Skeletal muscle tissue (tissue), 4 donors: ENCODE measurements around the gene BCL11A. TPM values are rescaled to one million over a fixed set of nuclear protein-coding genes. Genes with fewer than 3 reads are reported as not detected.

Experiments
- H3K27ac ChIP-seq: one replicate; pipeline ENCODE4 v1.7.0; 2013; ENCODE audit warnings: mild to moderate bottlenecking, low read depth, low read length, inconsistent platforms
- H3K27me3 ChIP-seq, 3 donors: one replicate each; pipeline ENCODE4 v1.7.0; 2013; ENCODE audit warnings: low read length in 3 of 3; ENCODE audit not compliant: control insufficient read depth in 3 of 3, insufficient read depth in 3 of 3
- H3K36me3 ChIP-seq, 3 donors: one replicate each; pipeline ENCODE4 v1.7.0; 2013; ENCODE audit warnings: low read length in 3 of 3; ENCODE audit not compliant: control insufficient read depth in 3 of 3, insufficient read depth in 3 of 3
- H3K4me1 ChIP-seq, 3 donors: one replicate each; pipeline ENCODE4 v1.7.0; 2013; ENCODE audit warnings: low read length in 3 of 3, mild to moderate bottlenecking in 3 of 3; ENCODE audit not compliant: control insufficient read depth in 3 of 3, insufficient read depth in 3 of 3
- H3K4me3 ChIP-seq, 3 donors: one replicate each; pipeline ENCODE4 v1.7.0; 2013; ENCODE audit warnings: low read length in 3 of 3
- H3K9ac ChIP-seq, 3 donors: one replicate each; pipeline ENCODE4 v1.7.0; 2013; ENCODE audit warnings: low read length in 3 of 3, mild to moderate bottlenecking in 3 of 3, moderate library complexity in 2 of 3, low read depth in 1 of 3
- H3K9me3 ChIP-seq, 3 donors: one replicate each; pipeline ENCODE4 v1.7.0; 2013; ENCODE audit warnings: low read length in 3 of 3; ENCODE audit not compliant: control insufficient read depth in 3 of 3
- total RNA-seq: library from RNA; depleted of rRNA; stranded (reverse); fragments of >200 nt; gene quantifications from one replicate; pipeline ENCODE4 v1.2.3, GENCODE V29; 2014
- donor health status: Osteomylitis.

Gene BCL11A
- total RNA-seq, 1 donor from 2014 or later, result 4.2 TPM

DNA sequence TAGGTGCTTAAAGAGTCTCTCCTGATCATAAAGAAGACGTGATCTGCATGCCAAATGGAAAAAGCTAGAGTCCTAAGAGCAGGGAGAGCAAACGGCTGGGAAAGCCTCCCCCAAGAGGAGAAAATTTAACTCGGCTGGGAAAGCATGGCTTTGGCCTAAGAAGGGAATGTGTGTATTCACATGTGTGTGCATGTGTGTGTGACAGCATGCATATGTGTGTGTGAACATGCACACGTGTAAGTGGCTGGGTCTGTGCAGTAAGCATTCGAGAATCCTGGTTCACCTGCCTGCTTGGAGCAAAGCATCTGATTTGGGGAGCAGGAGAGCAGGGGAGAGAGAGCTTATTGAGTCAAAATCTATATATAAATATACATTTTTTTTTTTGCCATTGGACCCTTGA lies 30.1 kb upstream of the BCL11A start:
- Histone ChIP-seq H3K4me3 (no peak overlapping the region), H3K27ac (no peak overlapping the region), H3K9ac (no peak overlapping the region), H3K27me3 (peaks cover 10 to 26% (median 19%) of the 10 kb centered on the region in 3 donors), H3K4me1 (peaks cover 2 to 4% (median 3%) of the 10 kb centered on the region in 3 donors), H3K36me3 (no peaks in the 10 kb centered on the region), H3K9me3 (no peaks in the 10 kb centered on the region)

- no peak overlapping the region for H3K27ac ChIP-seq
- peaks cover 10 to 26% (median 16%) of the 10 kb centered on the region in 3 donors for H3K27me3 ChIP-seq
- H3K9ac ChIP-seq, result no peak overlapping the region
- H3K9me3 ChIP-seq, result no peaks in the 10 kb centered on the region
- H3K36me3 ChIP-seq, result no peaks in the 10 kb centered on the region
- H3K4me3 ChIP-seq, result peak overlapping the region in 2 of 3 donors; percentile 45 to 56
- H3K4me1 ChIP-seq, result peaks cover 2 to 4% (median 3%) of the 10 kb centered on the region in 3 donors
Observed at GRCh38 chr2:60581433-60582282, 28.2 kb upstream of the BCL11A start.

DNA sequence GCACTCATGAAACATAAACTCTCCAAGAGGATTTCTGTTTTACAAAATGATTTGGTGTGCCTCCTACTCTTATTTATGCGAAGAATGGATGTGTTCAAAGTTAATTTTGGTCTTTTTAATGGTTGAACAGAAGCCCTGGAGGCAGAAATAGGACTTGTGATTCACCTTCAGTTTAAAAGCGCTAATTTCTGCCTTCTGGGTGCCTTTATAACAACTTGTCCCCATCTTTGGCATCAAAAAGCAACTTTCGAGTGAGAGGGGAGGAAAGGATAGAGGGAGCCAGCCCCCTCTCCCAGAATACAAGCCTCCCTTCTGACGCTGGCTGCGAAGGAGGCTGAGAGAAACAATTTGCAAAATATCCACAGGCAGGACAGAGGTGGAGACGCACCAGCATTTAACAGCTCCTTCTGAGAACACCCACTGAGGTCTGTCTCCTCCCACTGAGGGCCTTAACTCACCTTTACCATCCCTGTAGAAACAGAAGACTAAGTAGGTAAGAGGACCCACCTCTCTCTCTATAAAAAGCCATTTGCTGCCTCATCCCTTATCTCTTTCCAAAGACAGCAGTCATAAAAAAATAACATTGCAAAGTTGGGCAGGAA lies 24.3 kb upstream of the BCL11A start:
- peaks cover 10 to 17% (median 13%) of the 10 kb centered on the region in 3 donors for H3K27me3 ChIP-seq
- H3K36me3 ChIP-seq, result no peaks in the 10 kb centered on the region
- H3K4me1 ChIP-seq, result peaks cover 2 to 4% (median 3%) of the 10 kb centered on the region in 3 donors
- H3K4me3 ChIP-seq, result no peak overlapping the region
- no peak overlapping the region for H3K9ac ChIP-seq
- H3K27ac ChIP-seq, result no peak overlapping the region
- no peaks in the 10 kb centered on the region for H3K9me3 ChIP-seq

- H3K27me3 ChIP-seq, result peaks cover 26 to 45% (median 30%) of the 10 kb centered on the region in 3 donors
- H3K9me3 ChIP-seq, result no peaks in the 10 kb centered on the region
- H3K9ac ChIP-seq, result no peak overlapping the region
- H3K4me1 ChIP-seq, result peaks cover 0 to 9% (median 9%) of the 10 kb centered on the region in 3 donors
- H3K27ac ChIP-seq, result no peak overlapping the region
- H3K4me3 ChIP-seq, result no peak overlapping the region
- no peaks in the 10 kb centered on the region for H3K36me3 ChIP-seq
Observed at GRCh38 chr2:60573251-60573650, 19.8 kb upstream of the BCL11A start.

DNA sequence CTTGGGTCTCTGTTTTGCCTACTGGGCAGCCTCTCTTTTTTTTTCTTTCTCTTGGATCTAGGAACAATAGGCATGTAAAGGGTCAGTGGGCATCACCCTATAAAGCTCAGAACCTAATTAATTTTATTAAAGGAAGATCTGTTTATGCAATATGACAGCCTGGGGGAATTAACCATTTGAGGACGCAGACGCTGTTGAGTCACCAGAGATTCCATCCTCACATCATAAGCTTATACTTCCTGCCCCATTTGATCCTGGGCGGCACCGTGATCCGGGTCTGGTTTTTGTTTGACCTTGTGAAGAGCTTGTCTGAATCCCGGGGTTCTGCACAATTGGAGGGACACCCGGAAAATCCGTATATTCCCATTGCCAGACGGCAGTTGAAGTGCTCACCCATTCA lies 16.8 kb upstream of the BCL11A start:
- Histone ChIP-seq H3K9ac (no peak overlapping the region), H3K4me1 (peaks cover 0 to 9% (median 9%) of the 10 kb centered on the region in 3 donors), H3K27ac (no peak overlapping the region), H3K9me3 (no peaks in the 10 kb centered on the region), H3K36me3 (no peaks in the 10 kb centered on the region), H3K27me3 (peaks cover 46 to 70% (median 48%) of the 10 kb centered on the region in 3 donors), H3K4me3 (no peak overlapping the region)

- Histone ChIP-seq H3K4me3 (no peak overlapping the region), H3K9me3 (no peaks in the 10 kb centered on the region), H3K4me1 (peaks cover 0 to 9% (median 9%) of the 10 kb centered on the region in 3 donors), H3K27ac (no peak overlapping the region), H3K36me3 (no peaks in the 10 kb centered on the region), H3K27me3 (peaks cover 46 to 74% (median 50%) of the 10 kb centered on the region in 3 donors), H3K9ac (no peak overlapping the region)
Observed at GRCh38 chr2:60569680-60570111, 16.2 kb upstream of the BCL11A start.

GRCh38 chr2:60567919-60568768 lies 14.7 kb upstream of the BCL11A start:
- Histone ChIP-seq H3K4me1 (peaks cover 0 to 9% (median 9%) of the 10 kb centered on the region in 3 donors), H3K27ac (no peak overlapping the region), H3K4me3 (no peak overlapping the region), H3K36me3 (no peaks in the 10 kb centered on the region), H3K9me3 (no peaks in the 10 kb centered on the region), H3K9ac (no peak overlapping the region), H3K27me3 (peaks cover 46 to 78% (median 51%) of the 10 kb centered on the region in 3 donors)

DNA sequence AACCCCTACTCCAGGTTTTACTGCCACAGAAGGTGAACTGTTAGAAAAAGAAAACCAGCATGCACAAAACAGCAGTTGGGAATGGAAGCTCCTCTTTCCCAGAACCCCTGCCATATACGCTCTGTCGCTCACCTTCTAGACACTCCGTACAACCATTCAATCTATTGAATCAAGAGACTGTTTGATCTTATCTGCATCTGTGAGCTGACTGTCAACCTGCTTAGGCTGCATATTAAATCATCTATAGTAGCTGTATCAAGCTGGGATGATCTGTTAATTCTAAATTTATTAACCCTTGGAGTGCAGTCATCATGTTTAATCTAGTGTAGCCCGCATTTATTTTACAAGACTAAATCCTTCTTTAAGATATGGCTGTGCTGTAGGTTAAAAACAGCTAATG lies 13.6 kb upstream of the BCL11A start:
- H3K4me1 ChIP-seq, result peaks cover 0 to 9% (median 9%) of the 10 kb centered on the region in 3 donors
- no peaks in the 10 kb centered on the region for H3K36me3 ChIP-seq

DNA sequence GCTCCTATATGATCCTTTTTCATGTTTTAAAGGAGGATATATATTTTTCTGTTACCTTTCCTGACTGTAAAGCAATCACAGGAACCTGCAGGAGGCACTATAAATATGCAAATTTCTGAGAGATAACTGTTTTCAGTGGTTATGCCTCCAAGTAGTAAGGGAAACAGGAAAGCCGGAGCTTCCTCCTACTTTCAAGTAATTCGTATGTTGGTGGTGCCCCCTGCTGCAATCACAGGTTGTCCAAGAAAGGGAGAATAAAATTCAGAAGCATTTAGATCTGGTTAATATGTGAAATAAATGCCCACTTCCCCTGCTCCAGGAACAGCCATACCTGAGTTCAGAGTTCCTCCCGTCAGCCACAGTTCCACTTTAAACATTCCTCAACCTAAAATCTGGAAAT lies 12.0 kb upstream of the BCL11A start:
- Histone ChIP-seq H3K9ac (no peak overlapping the region), H3K4me1 (peaks cover 0 to 9% (median 9%) of the 10 kb centered on the region in 3 donors), H3K27ac (no peak overlapping the region), H3K27me3 (peaks cover 36 to 68% (median 49%) of the 10 kb centered on the region in 3 donors), H3K4me3 (no peak overlapping the region), H3K36me3 (no peaks in the 10 kb centered on the region), H3K9me3 (no peaks in the 10 kb centered on the region)

More for the DNA sequence above, 13.6 kb upstream of the BCL11A start:
- H3K9ac ChIP-seq, result no peak overlapping the region
- no peak overlapping the region for H3K27ac ChIP-seq
- no peaks in the 10 kb centered on the region for H3K9me3 ChIP-seq
- H3K4me3 ChIP-seq, result no peak overlapping the region
- H3K27me3 ChIP-seq, result peaks cover 44 to 72% (median 52%) of the 10 kb centered on the region in 3 donors
